ENCODE measurements around the gene C5orf22.
"Not testable (repeated sequence)": the region's sequence is repeated elsewhere in the genome, so short reads cannot be mapped to it uniquely, and the experiment has no call there.

C5orf22 gene

DNA sequence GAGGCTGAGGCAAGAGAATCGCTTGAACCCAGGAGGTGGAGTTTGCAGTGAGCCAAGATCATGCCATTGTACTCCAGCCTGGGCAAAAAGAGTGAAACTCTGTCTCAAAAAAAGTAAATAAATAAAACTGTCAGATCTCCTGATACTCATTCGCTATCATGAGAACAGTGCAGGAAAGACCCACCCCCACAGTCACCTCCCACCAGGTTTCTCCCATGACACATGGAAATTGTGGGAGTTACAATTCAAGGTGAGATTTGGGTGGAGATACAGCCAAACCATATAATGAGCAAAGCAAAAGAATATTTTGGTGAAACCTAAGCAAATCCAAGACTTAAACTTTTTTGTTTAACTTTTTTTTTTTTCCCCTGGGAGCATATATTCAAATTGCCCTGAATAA is 17.0 kb downstream of the C5orf22 start:
- not testable (repeated sequence) for H4K8ac ChIP-seq (ENCODE audit: low read depth, low read length); DNase-seq (ENCODE audit: low spot score); H3K14ac ChIP-seq (ENCODE audit: low read length); H3K23ac ChIP-seq (ENCODE audit: low read depth, low read length, poor library complexity); H2BK5ac ChIP-seq (ENCODE audit: low read length); H2BK12ac ChIP-seq (ENCODE audit: low read length); H2AK5ac ChIP-seq (ENCODE audit: low read depth, low read length); H3K27ac ChIP-seq (replicated peaks; ENCODE audit: low read length); H3K4me1 ChIP-seq (ENCODE audit: control insufficient read depth in 2 of 2, insufficient read depth in 1 of 2, low read depth in 1 of 2, low read length in 2 of 2); H2BK120ac ChIP-seq (ENCODE audit: low read depth, low read length); H3K4ac ChIP-seq (ENCODE audit: low read length); H4K91ac ChIP-seq (ENCODE audit: low read depth, low read length, poor library complexity); H3K79me1 ChIP-seq (ENCODE audit: low read depth, low read length); H3K18ac ChIP-seq (ENCODE audit: low read length); H3K4me2 ChIP-seq (ENCODE audit: insufficient read depth, low read length, poor library complexity, severe bottlenecking); H2AFZ ChIP-seq (ENCODE audit: low read length); H3K27me3 ChIP-seq (ENCODE audit: control insufficient read depth in 3 of 3, insufficient read depth in 3 of 3, low read depth in 1 of 3, low read length in 3 of 3); H2BK15ac ChIP-seq (ENCODE audit: low read length); H3K4me3 ChIP-seq (ENCODE audit: low read length in 2 of 2); H3K9ac ChIP-seq (ENCODE audit: low read depth, low read length, poor library complexity); H3K9me3 ChIP-seq (replicated peaks in 1 of 2; ENCODE audit: control insufficient read depth in 2 of 2, insufficient read depth in 1 of 2, low read depth in 1 of 2, low read length in 2 of 2)
- H3K36me3 ChIP-seq (replicated peaks in 1 of 2; ENCODE audit: control insufficient read depth in 2 of 2, insufficient read depth in 2 of 2, low read length in 2 of 2) = peaks cover 20 to 96% of the 10 kb centered on the region in 2 donors
- WGBS, 2 donors (ENCODE audit: extremely low coverage in 2 of 2, insufficient read length in 2 of 2, insufficient replicate concordance in 1 of 2) = no CpG with 5 or more reads among the region's 2 CpGs

DNA sequence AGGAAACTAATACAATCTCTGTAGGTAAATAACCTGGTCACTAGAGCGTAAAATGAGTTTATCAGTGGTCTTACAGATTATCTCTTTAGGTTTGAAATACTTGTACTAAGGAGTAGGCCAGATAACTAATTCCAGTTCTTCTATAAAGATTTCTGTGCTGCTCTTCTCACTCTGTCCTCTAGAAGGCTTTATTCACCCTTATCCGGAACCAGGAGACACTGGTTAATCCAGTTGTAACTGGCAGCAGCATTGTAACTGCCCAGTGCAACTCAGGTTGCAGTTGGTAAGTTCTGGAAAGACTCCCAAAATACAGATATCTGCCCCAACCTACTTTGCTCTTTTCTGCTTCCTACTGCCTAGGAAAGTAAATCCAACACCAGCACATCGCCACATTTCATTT is 19.8 kb downstream of the C5orf22 start:
- H3K14ac ChIP-seq (ENCODE audit: low read length) = no peak overlapping the region

DNA sequence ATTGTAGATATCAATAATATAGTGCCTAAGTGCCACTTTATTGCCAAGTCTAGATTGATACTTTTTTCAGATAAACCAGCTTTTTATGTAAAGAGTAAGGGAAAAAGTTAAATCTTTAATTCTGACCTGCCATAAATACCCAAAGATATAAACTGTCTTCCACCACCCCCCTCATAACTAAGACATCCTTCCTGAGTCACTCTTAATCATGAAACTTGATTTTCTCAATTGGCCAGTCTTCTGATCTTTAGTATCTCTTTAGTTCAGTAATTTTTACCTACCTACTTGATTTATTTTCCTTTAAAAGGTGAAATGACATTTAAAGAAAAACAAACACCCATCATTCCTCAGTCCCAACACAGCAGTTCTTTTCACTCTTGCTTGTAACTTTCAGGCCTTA is 21.8 kb downstream of the C5orf22 start:
- no peak for DNase-seq (ENCODE audit: low spot score)
- H2BK120ac ChIP-seq (ENCODE audit: low read depth, low read length) = no peak overlapping the region
- H2BK5ac ChIP-seq (ENCODE audit: low read length) = no peak overlapping the region
- no peak overlapping the region for H3K23ac ChIP-seq (ENCODE audit: low read depth, low read length, poor library complexity)
- H3K4me1 ChIP-seq (ENCODE audit: control insufficient read depth in 2 of 2, insufficient read depth in 1 of 2, low read depth in 1 of 2, low read length in 2 of 2) = no peaks in the 10 kb centered on the region
- no peak overlapping the region for H3K27ac ChIP-seq (replicated peaks; ENCODE audit: low read length)
- H3K9ac ChIP-seq (ENCODE audit: low read depth, low read length, poor library complexity) = no peak overlapping the region
- H3K9me3 ChIP-seq (replicated peaks in 1 of 2; ENCODE audit: control insufficient read depth in 2 of 2, insufficient read depth in 1 of 2, low read depth in 1 of 2, low read length in 2 of 2) = no peaks in the 10 kb centered on the region
- no peak overlapping the region for H3K14ac ChIP-seq (ENCODE audit: low read length)
- peaks cover 11 to 80% of the 10 kb centered on the region in 2 donors for H3K36me3 ChIP-seq (replicated peaks in 1 of 2; ENCODE audit: control insufficient read depth in 2 of 2, insufficient read depth in 2 of 2, low read length in 2 of 2)
- H4K8ac ChIP-seq (ENCODE audit: low read depth, low read length) = no peak overlapping the region
- no peak overlapping the region for H3K4ac ChIP-seq (ENCODE audit: low read length)
- H2AFZ ChIP-seq (ENCODE audit: low read length) = no peak overlapping the region
- H3K79me1 ChIP-seq (ENCODE audit: low read depth, low read length) = no peaks in the 10 kb centered on the region
- no peak overlapping the region for H4K91ac ChIP-seq (ENCODE audit: low read depth, low read length, poor library complexity)
- H3K4me3 ChIP-seq (ENCODE audit: low read length in 2 of 2) = no peak overlapping the region
- H2AK5ac ChIP-seq (ENCODE audit: low read depth, low read length) = no peak overlapping the region
- H2BK12ac ChIP-seq (ENCODE audit: low read length) = no peak overlapping the region
- H3K4me2 ChIP-seq (ENCODE audit: insufficient read depth, low read length, poor library complexity, severe bottlenecking) = no peak overlapping the region
- H2BK15ac ChIP-seq (ENCODE audit: low read length) = no peak overlapping the region
- H3K27me3 ChIP-seq (ENCODE audit: control insufficient read depth in 3 of 3, insufficient read depth in 3 of 3, low read depth in 1 of 3, low read length in 3 of 3) = no peaks in the 10 kb centered on the region
- H3K18ac ChIP-seq (ENCODE audit: low read length) = no peak overlapping the region

More for the DNA sequence above, 19.8 kb downstream of the C5orf22 start:
- Histone ChIP-seq H4K91ac (ENCODE audit: low read depth, low read length, poor library complexity) (no peak overlapping the region), H2AFZ (ENCODE audit: low read length) (no peak overlapping the region), H3K27me3 (ENCODE audit: control insufficient read depth in 3 of 3, insufficient read depth in 3 of 3, low read depth in 1 of 3, low read length in 3 of 3) (no peaks in the 10 kb centered on the region), H3K4me2 (ENCODE audit: insufficient read depth, low read length, poor library complexity, severe bottlenecking) (no peak overlapping the region), H4K8ac (ENCODE audit: low read depth, low read length) (no peak overlapping the region), H2BK12ac (ENCODE audit: low read length) (no peak overlapping the region), H3K79me1 (ENCODE audit: low read depth, low read length) (no peaks in the 10 kb centered on the region), H3K9ac (ENCODE audit: low read depth, low read length, poor library complexity) (no peak overlapping the region), H3K18ac (ENCODE audit: low read length) (no peak overlapping the region), H2BK5ac (ENCODE audit: low read length) (no peak overlapping the region), H3K27ac (replicated peaks; ENCODE audit: low read length) (no peak overlapping the region), H3K4me1 (ENCODE audit: control insufficient read depth in 2 of 2, insufficient read depth in 1 of 2, low read depth in 1 of 2, low read length in 2 of 2) (no peaks in the 10 kb centered on the region), H3K9me3 (replicated peaks in 1 of 2; ENCODE audit: control insufficient read depth in 2 of 2, insufficient read depth in 1 of 2, low read depth in 1 of 2, low read length in 2 of 2) (no peaks in the 10 kb centered on the region), H3K23ac (ENCODE audit: low read depth, low read length, poor library complexity) (no peak overlapping the region), H3K36me3 (replicated peaks in 1 of 2; ENCODE audit: control insufficient read depth in 2 of 2, insufficient read depth in 2 of 2, low read length in 2 of 2) (peaks cover 18 to 98% of the 10 kb centered on the region in 2 donors), H2AK5ac (ENCODE audit: low read depth, low read length) (no peak overlapping the region), H3K4me3 (ENCODE audit: low read length in 2 of 2) (no peak overlapping the region), H2BK15ac (ENCODE audit: low read length) (no peak overlapping the region), H3K4ac (ENCODE audit: low read length) (no peak overlapping the region), H2BK120ac (ENCODE audit: low read depth, low read length) (no peak overlapping the region)
- no peak for DNase-seq (ENCODE audit: low spot score)
- no CpG with 5 or more reads among the region's 3 CpGs for WGBS, 2 donors (ENCODE audit: extremely low coverage in 2 of 2, insufficient read length in 2 of 2, insufficient replicate concordance in 1 of 2)

DNA sequence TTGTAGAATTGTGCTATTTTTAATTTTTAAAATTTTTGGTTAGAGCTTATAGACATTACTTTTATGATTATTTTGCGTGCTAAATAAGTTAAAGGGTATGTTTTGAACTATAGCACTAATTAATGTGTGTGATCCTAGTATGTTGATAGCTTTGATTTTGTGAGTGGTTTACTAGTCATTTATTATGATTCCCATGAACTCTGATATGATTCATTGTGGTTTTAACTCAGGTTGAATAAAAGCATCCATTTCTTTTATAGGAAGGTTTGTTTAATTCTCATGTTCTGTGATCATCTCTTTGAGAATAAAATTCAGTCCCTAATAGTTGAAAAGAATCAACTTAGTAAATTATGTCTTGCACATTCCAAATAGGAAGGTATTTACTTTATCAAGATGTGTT is 22.5 kb downstream of the C5orf22 start:
- no peak overlapping the region for H3K18ac ChIP-seq (ENCODE audit: low read length)
- no peak overlapping the region for H2AK5ac ChIP-seq (ENCODE audit: low read depth, low read length)
- no peak overlapping the region for H2BK12ac ChIP-seq (ENCODE audit: low read length)
- H3K9ac ChIP-seq (ENCODE audit: low read depth, low read length, poor library complexity) = no peak overlapping the region
- no peak overlapping the region for H3K27ac ChIP-seq (replicated peaks; ENCODE audit: low read length)
- H3K79me1 ChIP-seq (ENCODE audit: low read depth, low read length) = no peaks in the 10 kb centered on the region
- H3K4me1 ChIP-seq (ENCODE audit: control insufficient read depth in 2 of 2, insufficient read depth in 1 of 2, low read depth in 1 of 2, low read length in 2 of 2) = no peaks in the 10 kb centered on the region
- no peak overlapping the region for H2BK5ac ChIP-seq (ENCODE audit: low read length)
- no peak overlapping the region for H2BK120ac ChIP-seq (ENCODE audit: low read depth, low read length)
- no peak overlapping the region for H4K91ac ChIP-seq (ENCODE audit: low read depth, low read length, poor library complexity)
- H3K9me3 ChIP-seq (replicated peaks in 1 of 2; ENCODE audit: control insufficient read depth in 2 of 2, insufficient read depth in 1 of 2, low read depth in 1 of 2, low read length in 2 of 2) = no peaks in the 10 kb centered on the region
- no peak overlapping the region for H3K4me3 ChIP-seq (ENCODE audit: low read length in 2 of 2)
- no peak overlapping the region for H4K8ac ChIP-seq (ENCODE audit: low read depth, low read length)
- peaks cover 11 to 73% of the 10 kb centered on the region in 2 donors for H3K36me3 ChIP-seq (replicated peaks in 1 of 2; ENCODE audit: control insufficient read depth in 2 of 2, insufficient read depth in 2 of 2, low read length in 2 of 2)
- no peak overlapping the region for H3K14ac ChIP-seq (ENCODE audit: low read length)
- H3K27me3 ChIP-seq (ENCODE audit: control insufficient read depth in 3 of 3, insufficient read depth in 3 of 3, low read depth in 1 of 3, low read length in 3 of 3) = no peaks in the 10 kb centered on the region
- no CpG with 5 or more reads among the region's 1 CpG for WGBS, 2 donors (ENCODE audit: extremely low coverage in 2 of 2, insufficient read length in 2 of 2, insufficient replicate concordance in 1 of 2)
- H3K23ac ChIP-seq (ENCODE audit: low read depth, low read length, poor library complexity) = no peak overlapping the region
- no peak overlapping the region for H2BK15ac ChIP-seq (ENCODE audit: low read length)
- H2AFZ ChIP-seq (ENCODE audit: low read length) = no peak overlapping the region
- DNase-seq (ENCODE audit: low spot score) = no peak
- H3K4ac ChIP-seq (ENCODE audit: low read length) = no peak overlapping the region
- no peak overlapping the region for H3K4me2 ChIP-seq (ENCODE audit: insufficient read depth, low read length, poor library complexity, severe bottlenecking)

Measured in neuronal stem cell (in vitro differentiated cells).